GM10266 (cell line): ENCODE measurements around the gene CFAP45.

Experiments
- DNase-seq: peaks from one replicate; pipeline ENCODE4 v3.0.0; 2012; ENCODE audit errors: extremely low spot score
- TF ChIP-seq, protein P1 (sequence below): IDR thresholded peaks from 2 replicates; pipeline ENCODE4 v1.5.1; 2012; ENCODE audit warnings: mild to moderate bottlenecking, low read depth; ENCODE audit not compliant: control insufficient read depth, insufficient read depth; ENCODE audit errors: missing control alignments

CFAP45 gene

DNA sequence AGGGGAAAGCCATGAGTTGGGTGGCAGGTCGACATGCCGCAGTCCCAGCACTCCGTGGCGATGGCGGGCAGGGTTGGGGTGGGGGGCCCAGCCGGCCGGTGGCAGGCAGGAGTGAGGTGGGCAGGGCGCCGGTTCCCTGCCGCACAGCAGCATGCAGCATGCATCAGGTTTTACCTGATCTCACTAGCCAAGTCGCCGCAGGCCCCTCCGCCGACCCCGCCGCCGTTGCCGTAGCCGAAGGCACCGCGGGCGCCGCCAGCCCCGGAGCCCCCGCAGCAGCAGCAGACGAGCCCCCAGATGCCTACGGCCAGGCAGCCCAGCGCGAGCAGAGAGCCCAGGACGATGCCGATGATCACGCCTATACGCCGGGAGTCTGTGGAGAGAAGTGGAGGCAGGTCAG is 44.3 kb downstream of the CFAP45 start:
- TF ChIP-seq, protein P1, sequence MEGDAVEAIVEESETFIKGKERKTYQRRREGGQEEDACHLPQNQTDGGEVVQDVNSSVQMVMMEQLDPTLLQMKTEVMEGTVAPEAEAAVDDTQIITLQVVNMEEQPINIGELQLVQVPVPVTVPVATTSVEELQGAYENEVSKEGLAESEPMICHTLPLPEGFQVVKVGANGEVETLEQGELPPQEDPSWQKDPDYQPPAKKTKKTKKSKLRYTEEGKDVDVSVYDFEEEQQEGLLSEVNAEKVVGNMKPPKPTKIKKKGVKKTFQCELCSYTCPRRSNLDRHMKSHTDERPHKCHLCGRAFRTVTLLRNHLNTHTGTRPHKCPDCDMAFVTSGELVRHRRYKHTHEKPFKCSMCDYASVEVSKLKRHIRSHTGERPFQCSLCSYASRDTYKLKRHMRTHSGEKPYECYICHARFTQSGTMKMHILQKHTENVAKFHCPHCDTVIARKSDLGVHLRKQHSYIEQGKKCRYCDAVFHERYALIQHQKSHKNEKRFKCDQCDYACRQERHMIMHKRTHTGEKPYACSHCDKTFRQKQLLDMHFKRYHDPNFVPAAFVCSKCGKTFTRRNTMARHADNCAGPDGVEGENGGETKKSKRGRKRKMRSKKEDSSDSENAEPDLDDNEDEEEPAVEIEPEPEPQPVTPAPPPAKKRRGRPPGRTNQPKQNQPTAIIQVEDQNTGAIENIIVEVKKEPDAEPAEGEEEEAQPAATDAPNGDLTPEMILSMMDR = no peak
- DNase-seq = no peak

- peak; percentile 65 for DNase-seq
- TF ChIP-seq, protein P1 = no peak
Measured at GRCh38 chr1:159854693-159855192, 45.2 kb downstream of the CFAP45 start.

GRCh38 chr1:159854116-159854692 is 45.8 kb downstream of the CFAP45 start:
- TF ChIP-seq, protein P1 = no peak
- DNase-seq = no peak

- TF ChIP-seq, protein P1 = no peak
- DNase-seq = no peak
Measured at GRCh38 chr1:159853417-159854115, 46.4 kb downstream of the CFAP45 start.

DNA sequence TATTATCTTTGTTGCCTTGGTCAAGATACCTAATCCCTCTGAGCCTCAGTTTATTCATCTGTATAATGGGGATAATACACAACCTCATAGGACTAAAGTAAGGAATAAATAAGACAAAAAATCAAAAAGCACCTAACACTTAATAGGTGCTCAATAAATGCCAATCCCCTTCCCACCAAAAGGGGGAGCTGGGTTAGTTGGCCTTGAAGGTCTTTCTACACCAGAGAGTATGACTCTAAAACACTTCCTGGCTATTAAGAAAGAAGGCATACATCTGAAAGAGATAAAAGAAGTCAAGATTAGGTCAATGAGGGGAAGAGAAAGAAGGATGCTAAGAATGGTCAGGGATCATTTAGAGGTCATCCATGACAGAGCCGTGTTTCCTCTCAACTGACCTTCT is 48.6 kb downstream of the CFAP45 start:
- DNase-seq = no peak
- TF ChIP-seq, protein P1 = peak; percentile 16

DNA sequence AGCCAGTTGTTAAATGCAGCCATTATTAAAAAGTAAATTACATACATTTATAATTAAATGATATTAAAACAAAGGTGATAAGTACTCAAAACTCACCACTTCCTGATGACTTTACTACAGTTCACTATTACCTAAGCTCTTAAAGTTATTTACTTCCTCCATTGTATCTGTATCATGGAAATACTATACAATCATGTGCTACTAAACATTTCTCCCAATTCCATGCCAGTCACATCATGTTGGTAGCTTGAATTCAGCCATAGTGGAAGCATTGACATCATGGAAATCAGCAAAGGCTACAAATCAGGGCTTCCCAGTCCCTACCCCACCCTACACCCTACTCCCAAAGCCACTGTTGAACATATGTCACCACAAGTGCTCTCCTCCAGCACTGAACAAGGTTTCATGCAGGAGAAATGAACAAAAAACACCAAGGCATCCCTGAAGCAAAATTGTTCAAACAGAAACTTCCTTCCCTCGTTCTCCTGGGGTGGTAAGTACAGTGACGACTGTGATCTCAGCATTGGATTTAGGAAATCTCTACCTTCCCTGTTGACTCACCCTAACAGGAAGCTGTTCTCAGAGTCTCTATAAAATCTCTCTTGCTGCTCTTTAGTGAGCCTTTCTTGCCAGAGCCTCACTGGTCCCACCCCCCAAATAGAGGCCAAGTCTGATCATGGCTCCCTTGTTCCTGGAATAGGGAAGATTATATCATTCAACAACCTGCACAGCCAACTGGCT is 50.2 kb downstream of the CFAP45 start:
- TF ChIP-seq, protein P1 = no peak
- no peak for DNase-seq
